SK-N-SH (cell line): ENCODE measurements around the gene GABRG3. TPM values are rescaled to one million over a fixed set of nuclear protein-coding genes. Genes with fewer than 3 reads are reported as not detected.

ENCODE experiments used
- CTCF ChIA-PET: fragments of 300-600, 350-600 bp; formaldehyde crosslinking; extraction: SDS; loops from one replicate; lab custom pipeline; 2021; lab: Yijun Ruan, JAX
- POLR2A ChIA-PET: fragments of 350-600 bp; sonication (Branson Sonifier 250); formaldehyde crosslinking; extraction: SDS; loops from one replicate; lab custom pipeline; 2020; ENCODE audit warnings: antibody characterized with exemption, inconsistent platforms; lab: Yijun Ruan, JAX
- DNase-seq: peaks from one replicate; pipeline ENCODE4 v3.0.0; 2012
- H2AFZ ChIP-seq: fragments of 200-600 bp; sonication (generic); 2 replicates; pipeline ENCODE4 v1.8.1; 2016; ENCODE audit warnings: antibody characterized with exemption, mild to moderate bottlenecking, low read depth
- H3F3A ChIP-seq: fragments of 200-600 bp; sonication (generic); replicated peaks from 2 replicates; pipeline ENCODE3; 2016; ENCODE audit warnings: antibody characterized with exemption, mild to moderate bottlenecking; ENCODE audit not compliant: insufficient read depth
- H3K27ac ChIP-seq, 2 experiments: fragments of 200-500 bp in 1 of 2; fragments of 200-600 bp in 1 of 2; sonication (Bioruptor generic) in 1 of 2; sonication (generic), shearing (Covaris generic) in 1 of 2; 2 replicates each; pipeline versions ENCODE4 v1.5.1 to v1.6.1; 2014 to 2016; ENCODE audit warnings: low read depth in 2 of 2, inconsistent platforms in 1 of 2, low read length in 1 of 2, mild to moderate bottlenecking in 1 of 2, mixed read lengths in 1 of 2
- H3K27me3 ChIP-seq: fragments of 200-600 bp; sonication (generic), shearing (Covaris generic); 2 replicates; pipeline ENCODE4 v1.6.1; 2016; ENCODE audit warnings: mixed run types; ENCODE audit not compliant: insufficient read depth
- H3K36me3 ChIP-seq, 2 experiments: fragments of 200-500 bp in 1 of 2; fragments of 200-600 bp in 1 of 2; sonication (Bioruptor generic) in 1 of 2; sonication (generic) in 1 of 2; replicated peaks in 1 of 2; 2 replicates each; pipeline versions ENCODE3 to v1.5.1; 2014 to 2016; ENCODE audit warnings: low read length in 1 of 2, mild to moderate bottlenecking in 1 of 2; ENCODE audit not compliant: insufficient read depth in 2 of 2, control insufficient read depth in 1 of 2
- H3K4me1 ChIP-seq, 2 experiments: fragments of 200-500 bp in 1 of 2; fragments of 200-600 bp in 1 of 2; sonication (Bioruptor generic) in 1 of 2; sonication (generic), shearing (Covaris generic) in 1 of 2; 2 replicates each; pipeline versions ENCODE4 v1.5.1 to v1.6.1; 2014 to 2016; ENCODE audit warnings: low read depth in 1 of 2, low read length in 1 of 2, mixed run types in 1 of 2; ENCODE audit not compliant: insufficient read depth in 2 of 2, control insufficient read depth in 1 of 2
- H3K4me2 ChIP-seq: fragments of 200-600 bp; sonication (generic), shearing (Covaris generic); 2 replicates; pipeline ENCODE4 v1.6.1; 2017; ENCODE audit warnings: mixed run types
- H3K4me3 ChIP-seq, 2 experiments: fragments of 200-500 bp in 1 of 2; fragments of 200-600 bp in 1 of 2; sonication (Bioruptor generic) in 1 of 2; sonication (generic), shearing (Covaris generic) in 1 of 2; 2 replicates each; pipeline versions ENCODE4 v1.5.1 to v1.8.1; 2014 to 2016; ENCODE audit warnings: low read depth in 2 of 2, inconsistent platforms in 1 of 2, low read length in 1 of 2, mild to moderate bottlenecking in 1 of 2, mixed read lengths in 1 of 2, moderate library complexity in 1 of 2
- H3K79me2 ChIP-seq: fragments of 200-600 bp; sonication (generic); 2 replicates; pipeline ENCODE4 v1.8.1; 2017; ENCODE audit warnings: mild to moderate bottlenecking; ENCODE audit not compliant: insufficient read depth
- H3K9ac ChIP-seq: fragments of 200-600 bp; sonication (generic); 2 replicates; pipeline ENCODE4 v1.6.1; 2017; ENCODE audit warnings: mixed run types
- H3K9me2 ChIP-seq: fragments of 200-600 bp; sonication (generic); 2 replicates; pipeline ENCODE4 v1.6.1; 2017; ENCODE audit warnings: mixed run types
- H3K9me3 ChIP-seq: fragments of 200-600 bp; sonication (generic); 2 replicates; pipeline ENCODE4 v1.6.1; 2017; ENCODE audit warnings: mixed run types, mild to moderate bottlenecking, moderate library complexity
- H4K20me1 ChIP-seq: fragments of 200-600 bp; sonication (generic); 2 replicates; pipeline ENCODE4 v1.6.1; 2017; ENCODE audit warnings: mild to moderate bottlenecking, mixed run types; ENCODE audit not compliant: insufficient read depth
- EP300 ChIP-seq, 2 experiments: IDR thresholded peaks; 2 replicates each; pipeline versions ENCODE4 v1.4.0 to v1.6.1; 2012; ENCODE audit warnings: borderline replicate concordance in 1 of 2, low read depth in 1 of 2, low read length in 1 of 2
- FOXM1 ChIP-seq: IDR thresholded peaks from 2 replicates; pipeline ENCODE4 v1.4.0; 2012; ENCODE audit warnings: low read depth, mild to moderate bottlenecking
- GABPA ChIP-seq: IDR thresholded peaks from 2 replicates; pipeline ENCODE4 v1.4.0; 2012; ENCODE audit warnings: low read depth, mild to moderate bottlenecking
- NRF1 ChIP-seq: IDR thresholded peaks from 2 replicates; pipeline ENCODE4 v1.6.1; 2012; ENCODE audit warnings: low read depth, mild to moderate bottlenecking, low read length
- PBX3 ChIP-seq: IDR thresholded peaks from 2 replicates; pipeline ENCODE4; 2012
- RAD21 ChIP-seq: IDR thresholded peaks from 2 replicates; pipeline ENCODE4 v1.6.1; 2012; ENCODE audit warnings: mild to moderate bottlenecking, low read length
- RCOR1 ChIP-seq: fragments of 150-350 bp; IDR thresholded peaks from 2 replicates; pipeline ENCODE4 v1.6.1; 2017; ENCODE audit warnings: antibody characterized with exemption, low read length
- RFX5 ChIP-seq: IDR thresholded peaks from 2 replicates; pipeline ENCODE4 v1.6.1; 2012; ENCODE audit warnings: mild to moderate bottlenecking, improper control_type of control experiment, low read length
- RXRA ChIP-seq: IDR thresholded peaks from 2 replicates; pipeline ENCODE4 v1.4.0; 2012; ENCODE audit warnings: low read depth, mild to moderate bottlenecking, borderline replicate concordance
- TAF1 ChIP-seq: IDR thresholded peaks from 2 replicates; pipeline ENCODE4 v1.6.1; 2012; ENCODE audit warnings: low read depth, mild to moderate bottlenecking, low read length, moderate library complexity, borderline replicate concordance
- TCF12 ChIP-seq: IDR thresholded peaks from 2 replicates; pipeline ENCODE4 v1.4.0; 2012
- USF2 ChIP-seq: fragments of 150-350 bp; IDR thresholded peaks from 2 replicates; pipeline ENCODE4 v1.6.1; 2017; ENCODE audit warnings: antibody characterized with exemption, low read length, low read depth, borderline replicate concordance
- WGBS: methylation state at CpG from one replicate; pipeline ENCODE4 v1.1.6; 2017; ENCODE audit warnings: low lambda C conversion rate; 5-methylcytosine and 5-hydroxymethylcytosine counted together
- polyA plus RNA-seq, 3 experiments: library from polyadenylated mRNA; depleted of rRNA; stranded (reverse); fragments of >200 nt; gene quantifications; 2 replicates each; pipeline ENCODE4 v1.2.3, GENCODE V29; 2012
- TF ChIP-seq, protein P1 (sequence below): fragments of 150-350 bp; IDR thresholded peaks from 2 replicates; pipeline ENCODE4 v1.6.1; 2016; ENCODE audit warnings: mild to moderate bottlenecking, low read depth, low read length
- TF ChIP-seq, protein P2 (sequence below): IDR thresholded peaks from 2 replicates; pipeline ENCODE4 v1.6.1; 2012; ENCODE audit warnings: mild to moderate bottlenecking, low read depth, low read length, moderate library complexity

GABRG3 gene
- polyA plus RNA-seq, 1 of the 3 experiments (the other 2 are of a cell fraction) = not detected

DNA sequence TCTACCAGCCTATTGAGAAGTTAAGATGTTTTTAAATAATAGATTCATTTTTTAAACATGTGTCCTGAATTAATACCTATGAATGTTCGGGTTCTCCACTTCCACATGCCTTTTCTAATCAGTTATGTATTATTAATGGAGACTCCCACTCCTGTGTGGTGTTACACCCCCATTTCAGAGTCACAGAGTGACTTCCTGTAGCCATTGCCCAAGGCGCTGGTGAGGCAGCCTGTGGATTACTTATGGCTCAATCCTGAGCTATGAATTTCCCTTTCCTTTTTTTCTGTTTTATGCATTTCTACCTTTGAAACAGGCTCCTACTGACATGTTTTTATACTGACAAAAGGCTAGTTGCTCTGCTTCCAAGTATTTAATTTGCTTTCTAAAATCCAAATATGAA is 162.3 kb downstream of the GABRG3 start:
- WGBS = 26% methylated on average over 2 of the region's 2 CpGs

GRCh38 chr15:27134481-27134880 is 163.5 kb downstream of the GABRG3 start:
- H3K79me2 ChIP-seq = no peaks in the 10 kb centered on the region
- H3K36me3 ChIP-seq = no peaks in the 10 kb centered on the region
- no peaks in the 10 kb centered on the region for H3K9me2 ChIP-seq
- CTCF ChIA-PET = interaction anchor here (1.1 to 2.0 kb wide), 5 partner anchors 10 to 243 kb away, joined by 3 to 6 read pairs (median 4); no protein-coding TSS in a partner anchor
- no peaks in the 10 kb centered on the region; the same call in 1 of the 2 replicates for H3K9me3 ChIP-seq
- H3K9ac ChIP-seq = no peak overlapping the region
- no peak overlapping the region for H3K27ac ChIP-seq
- WGBS = 57% methylated on average over 4 of the region's 4 CpGs
- no peaks in the 10 kb centered on the region for H3F3A ChIP-seq
- no peaks in the 10 kb centered on the region for H4K20me1 ChIP-seq
- H3K4me1 ChIP-seq = peaks cover 0 to 4% of the 10 kb centered on the region in 2 experiments; a peak in 2 of 4 replicates
- DNase-seq = no peak
- POLR2A ChIA-PET = no interaction called here
- H3K27me3 ChIP-seq = no peaks in the 10 kb centered on the region
- H2AFZ ChIP-seq = no peak overlapping the region
- no peak overlapping the region for H3K4me3 ChIP-seq
- H3K4me2 ChIP-seq = no peak overlapping the region
- no peak for TF ChIP-seq RAD21
- TF ChIP-seq, protein P1, sequence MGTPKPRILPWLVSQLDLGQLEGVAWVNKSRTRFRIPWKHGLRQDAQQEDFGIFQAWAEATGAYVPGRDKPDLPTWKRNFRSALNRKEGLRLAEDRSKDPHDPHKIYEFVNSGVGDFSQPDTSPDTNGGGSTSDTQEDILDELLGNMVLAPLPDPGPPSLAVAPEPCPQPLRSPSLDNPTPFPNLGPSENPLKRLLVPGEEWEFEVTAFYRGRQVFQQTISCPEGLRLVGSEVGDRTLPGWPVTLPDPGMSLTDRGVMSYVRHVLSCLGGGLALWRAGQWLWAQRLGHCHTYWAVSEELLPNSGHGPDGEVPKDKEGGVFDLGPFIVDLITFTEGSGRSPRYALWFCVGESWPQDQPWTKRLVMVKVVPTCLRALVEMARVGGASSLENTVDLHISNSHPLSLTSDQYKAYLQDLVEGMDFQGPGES = no peak
- TF ChIP-seq NRF1 = no peak
- TF ChIP-seq, protein P2, sequence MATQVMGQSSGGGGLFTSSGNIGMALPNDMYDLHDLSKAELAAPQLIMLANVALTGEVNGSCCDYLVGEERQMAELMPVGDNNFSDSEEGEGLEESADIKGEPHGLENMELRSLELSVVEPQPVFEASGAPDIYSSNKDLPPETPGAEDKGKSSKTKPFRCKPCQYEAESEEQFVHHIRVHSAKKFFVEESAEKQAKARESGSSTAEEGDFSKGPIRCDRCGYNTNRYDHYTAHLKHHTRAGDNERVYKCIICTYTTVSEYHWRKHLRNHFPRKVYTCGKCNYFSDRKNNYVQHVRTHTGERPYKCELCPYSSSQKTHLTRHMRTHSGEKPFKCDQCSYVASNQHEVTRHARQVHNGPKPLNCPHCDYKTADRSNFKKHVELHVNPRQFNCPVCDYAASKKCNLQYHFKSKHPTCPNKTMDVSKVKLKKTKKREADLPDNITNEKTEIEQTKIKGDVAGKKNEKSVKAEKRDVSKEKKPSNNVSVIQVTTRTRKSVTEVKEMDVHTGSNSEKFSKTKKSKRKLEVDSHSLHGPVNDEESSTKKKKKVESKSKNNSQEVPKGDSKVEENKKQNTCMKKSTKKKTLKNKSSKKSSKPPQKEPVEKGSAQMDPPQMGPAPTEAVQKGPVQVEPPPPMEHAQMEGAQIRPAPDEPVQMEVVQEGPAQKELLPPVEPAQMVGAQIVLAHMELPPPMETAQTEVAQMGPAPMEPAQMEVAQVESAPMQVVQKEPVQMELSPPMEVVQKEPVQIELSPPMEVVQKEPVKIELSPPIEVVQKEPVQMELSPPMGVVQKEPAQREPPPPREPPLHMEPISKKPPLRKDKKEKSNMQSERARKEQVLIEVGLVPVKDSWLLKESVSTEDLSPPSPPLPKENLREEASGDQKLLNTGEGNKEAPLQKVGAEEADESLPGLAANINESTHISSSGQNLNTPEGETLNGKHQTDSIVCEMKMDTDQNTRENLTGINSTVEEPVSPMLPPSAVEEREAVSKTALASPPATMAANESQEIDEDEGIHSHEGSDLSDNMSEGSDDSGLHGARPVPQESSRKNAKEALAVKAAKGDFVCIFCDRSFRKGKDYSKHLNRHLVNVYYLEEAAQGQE = no peak
- no peak for TF ChIP-seq RCOR1
- no peak for TF ChIP-seq USF2
- TF ChIP-seq RXRA = no peak

More for the DNA sequence above, 162.3 kb downstream of the GABRG3 start:
- H3K27ac ChIP-seq = peak overlapping the region in 1 of 2 experiments; percentile 45; a peak in 2 of 4 replicates
- H3K36me3 ChIP-seq = no peaks in the 10 kb centered on the region
- no peak overlapping the region for H3K4me3 ChIP-seq
- H2AFZ ChIP-seq = no peak overlapping the region
- H3K9ac ChIP-seq = no peak overlapping the region
- H3K4me1 ChIP-seq = peaks cover 0 to 4% of the 10 kb centered on the region in 2 experiments; a peak in 2 of 4 replicates
- H3F3A ChIP-seq = no peaks in the 10 kb centered on the region
- DNase-seq = peak; percentile 24
- no peaks in the 10 kb centered on the region for H3K79me2 ChIP-seq
- ChIA-PET CTCF (interaction anchor here (1.2 kb wide), 1 partner anchor 74 kb away, joined by 3 read pairs; no protein-coding TSS in a partner anchor), POLR2A (no interaction called here)
- H3K9me2 ChIP-seq = no peaks in the 10 kb centered on the region
- no peaks in the 10 kb centered on the region for H4K20me1 ChIP-seq
- TF ChIP-seq TAF1 (no peak), EP300 (IDR thresholded peaks at IDR 0.05; ENCODE audit: borderline replicate concordance in 1 of 2, low read depth in 1 of 2, low read length in 1 of 2) (0 out of 4 replicates have a peak, but pooled peaks of 1 of the 2 experiments have one; percentile 3), PBX3 (no peak), TCF12 (no peak), RFX5 (no peak), FOXM1 (no peak), GABPA (no peak)
- TF ChIP-seq, protein P2 = no peak
- no peaks in the 10 kb centered on the region for H3K27me3 ChIP-seq
- no peak overlapping the region for H3K4me2 ChIP-seq
- H3K9me3 ChIP-seq = no peaks in the 10 kb centered on the region; the same call in 1 of the 2 replicates
